K562 (cell line): ENCODE results near the gene NONO. TPM values are rescaled to one million over a fixed set of nuclear protein-coding genes. Genes with fewer than 3 reads are reported as not detected.

Experiments used
- ATAC-seq: fragments of 200-7000 bp; cut with Tn5 transposase; 3 replicates; pipeline ENCODE4 v1.9.1; 2020; ENCODE audit warnings: moderate library complexity
- BruUV-seq: library from RNA; stranded (reverse); fragments of 400-500 nt; replicated peaks from 2 replicates; lab custom pipeline; 2021; lab: Mats Ljungman, UMichigan
- CTCF ChIA-PET: fragments of 300-600 bp; formaldehyde crosslinking; extraction: SDS; loops from one replicate; lab custom pipeline; 2021; ENCODE audit warnings: low intra/inter-chr PET ratio; lab: Yijun Ruan, JAX
- POLR2A ChIA-PET: fragments of 300-600, 350-650 bp; sonication (Branson Sonifier 250); formaldehyde crosslinking; extraction: SDS; loops from one replicate; lab custom pipeline; 2021; ENCODE audit warnings: antibody characterized with exemption, inconsistent platforms; lab: Yijun Ruan, JAX
- DNase-seq, 4 experiments: peaks; one replicate each; pipeline versions ENCODE4 v3.0.0 to v3.0.0-alpha.2; 2011 to 2018; ENCODE audit warnings: low spot score in 3 of 4, mixed read lengths in 3 of 4; ENCODE audit errors: extremely low read depth in 1 of 4
- FAIRE-seq: peaks from 2 replicates; lab custom pipeline; 2011; peaks lifted over from hg19 to GRCh38; lab: Jason Lieb, UNC
- H2AFZ ChIP-seq: 2 replicates; pipeline ENCODE4 v1.6.0; 2011; ENCODE audit warnings: low read depth, low read length, control low read depth, inconsistent platforms
- H3K27ac ChIP-seq: fragments of 200-600 bp; 3 replicates; pipeline ENCODE4 v1.8.0; 2011; ENCODE audit warnings: low read depth, mild to moderate bottlenecking, control low read depth, inconsistent platforms, low read length, moderate library complexity, mixed read lengths; ENCODE audit errors: extremely low read depth
- H3K27me3 ChIP-seq, 2 experiments: fragments of 300-600 bp in 1 of 2; 2 replicates in 1 of 2; 3 replicates in 1 of 2; pipeline versions ENCODE4 v1.6.0 to v1.8.0; 2011; ENCODE audit warnings: inconsistent platforms in 2 of 2, low read length in 2 of 2, mild to moderate bottlenecking in 1 of 2, mixed read lengths in 1 of 2, moderate library complexity in 1 of 2; ENCODE audit not compliant: control insufficient read depth in 2 of 2, insufficient read depth in 2 of 2
- H3K36me3 ChIP-seq: fragments of 300-600 bp; 3 replicates; pipeline ENCODE4 v1.8.0; 2011; ENCODE audit warnings: mild to moderate bottlenecking, low read length, inconsistent platforms; ENCODE audit not compliant: control insufficient read depth, insufficient read depth
- H3K4me1 ChIP-seq, 2 experiments: fragments of 200-600 bp in 1 of 2; replicated peaks in 1 of 2; 2 replicates in 1 of 2; 3 replicates in 1 of 2; pipeline versions ENCODE4 v1.5.1 to v1.8.0; 2011; ENCODE audit warnings: inconsistent platforms in 2 of 2, low read length in 2 of 2, mild to moderate bottlenecking in 1 of 2, mixed read lengths in 1 of 2, moderate library complexity in 1 of 2; ENCODE audit not compliant: control insufficient read depth in 2 of 2, insufficient read depth in 2 of 2
- H3K4me2 ChIP-seq: 2 replicates; pipeline ENCODE4 v1.6.1; 2011; ENCODE audit warnings: low read length, control low read depth, inconsistent platforms, mixed read lengths; ENCODE audit not compliant: insufficient read depth
- H3K4me3 ChIP-seq: fragments of 200-600 bp; sonication (generic), shearing (Covaris generic); 2 replicates; pipeline ENCODE4 v1.5.1; 2016; ENCODE audit warnings: control low read depth, inconsistent platforms
- H3K79me2 ChIP-seq: fragments of 200-600 bp; 3 replicates; pipeline ENCODE4 v1.8.0; 2011; ENCODE audit warnings: low read length, inconsistent platforms; ENCODE audit not compliant: control insufficient read depth, insufficient read depth
- H3K9ac ChIP-seq, 2 experiments: 2 replicates each; pipeline versions ENCODE4 v1.6.0 to v1.6.1; 2011; ENCODE audit warnings: low read depth in 2 of 2, low read length in 2 of 2, control low read depth in 1 of 2, inconsistent platforms in 1 of 2, mild to moderate bottlenecking in 1 of 2, mixed read lengths in 1 of 2; ENCODE audit not compliant: insufficient read depth in 1 of 2
- H3K9me1 ChIP-seq: one replicate; pipeline ENCODE4 v1.6.0; 2011; ENCODE audit warnings: inconsistent platforms, mild to moderate bottlenecking, low read length, moderate library complexity; ENCODE audit not compliant: control insufficient read depth, insufficient read depth
- H3K9me3 ChIP-seq: replicated peaks from 2 replicates; pipeline ENCODE4 v1.5.1; 2011; ENCODE audit warnings: low read depth, low read length, inconsistent platforms; ENCODE audit not compliant: control insufficient read depth, insufficient read depth
- H4K20me1 ChIP-seq: replicated peaks from 2 replicates; pipeline ENCODE4 v1.6.1; 2011; ENCODE audit warnings: low read length, inconsistent platforms, mixed read lengths; ENCODE audit not compliant: control insufficient read depth, insufficient read depth
- ATF3 ChIP-seq, 2 experiments: fragments of 450-650 bp in 1 of 2; sonication (generic) in 1 of 2; formaldehyde crosslinking in 1 of 2; IDR thresholded peaks in 1 of 2; conservative IDR thresholded peaks in 1 of 2; 2 replicates each; pipeline versions ENCODE4 v1.6.1 to v1.8.1; 2016 to 2023; ENCODE audit warnings: mild to moderate bottlenecking in 2 of 2, moderate library complexity in 2 of 2, inconsistent platforms in 1 of 2, missing genetic modification reagents in 1 of 2
- CAMTA2 ChIP-seq: fragments of 250-450 bp; sonication (Bioruptor Pico); conservative IDR thresholded peaks from 2 replicates; pipeline ENCODE4 v1.5.1; 2022
- CEBPG ChIP-seq, 3 experiments: fragments of 200-800 bp in 1 of 3; sonication (Bioruptor generic) in 1 of 3; sonication (generic) in 1 of 3; formaldehyde crosslinking in 1 of 3; IDR thresholded peaks in 2 of 3; conservative IDR thresholded peaks in 1 of 3; 2 replicates each; pipeline versions ENCODE4 v1.6.1 to v1.8.0; 2016 to 2022; ENCODE audit warnings: missing compliant biosample characterization in 2 of 3, missing genetic modification characterization in 2 of 3, mild to moderate bottlenecking in 1 of 3, missing genetic modification reagents in 1 of 3
- CXXC5 ChIP-seq: fragments of 250-450 bp; sonication (Bioruptor Pico); IDR thresholded peaks from 2 replicates; pipeline ENCODE4 v1.8.0; 2022; ENCODE audit warnings: inconsistent platforms, mild to moderate bottlenecking, moderate library complexity
- DMBX1 ChIP-seq: fragments of 250-450 bp; sonication (Bioruptor Pico); IDR thresholded peaks from 2 replicates; pipeline ENCODE4 v1.8.0; 2022; ENCODE audit warnings: inconsistent platforms, mild to moderate bottlenecking, moderate library complexity, borderline replicate concordance
- ESRRA ChIP-seq: fragments of 450-650 bp; IDR thresholded peaks from 2 replicates; pipeline ENCODE4 v1.6.1; 2014; ENCODE audit warnings: low read depth, mild to moderate bottlenecking, moderate library complexity, borderline replicate concordance
- ETS2 ChIP-seq: IDR thresholded peaks from 2 replicates; pipeline ENCODE4 v1.6.1; 2016; ENCODE audit warnings: borderline replicate concordance, missing genetic modification characterization, mild to moderate bottlenecking, moderate library complexity, missing compliant biosample characterization; ENCODE audit not compliant: poor library complexity, severe bottlenecking
- HDAC8 ChIP-seq: fragments of 450-650 bp; IDR thresholded peaks from 2 replicates; pipeline ENCODE4 v1.6.1; 2016; ENCODE audit warnings: mild to moderate bottlenecking, missing genetic modification characterization, moderate library complexity, missing compliant biosample characterization
- NR2C1 ChIP-seq, 2 experiments: fragments of 450-650 bp; IDR thresholded peaks; 2 replicates each; pipeline ENCODE4 v1.6.1; 2017; ENCODE audit warnings: mild to moderate bottlenecking in 2 of 2, antibody characterized with exemption in 1 of 2, inconsistent platforms in 1 of 2, missing compliant biosample characterization in 1 of 2, missing genetic modification characterization in 1 of 2
- NR2C2 ChIP-seq, 2 experiments: fragments of 200-800 bp in 1 of 2; sonication (Bioruptor generic) in 1 of 2; sonication (generic) in 1 of 2; formaldehyde crosslinking in 1 of 2; IDR thresholded peaks; 2 replicates each; pipeline versions ENCODE4 v1.6.1 to v1.8.0; 2016 to 2022; ENCODE audit warnings: mild to moderate bottlenecking in 1 of 2, missing compliant biosample characterization in 1 of 2, missing genetic modification characterization in 1 of 2, missing genetic modification reagents in 1 of 2
- SMAD4 ChIP-seq: fragments of 250-450 bp; sonication (Bioruptor Pico); conservative IDR thresholded peaks from 2 replicates; pipeline ENCODE4 v1.8.0; 2021; ENCODE audit warnings: inconsistent platforms, mild to moderate bottlenecking, moderate library complexity
- ZNF175 ChIP-seq: fragments of 200-800 bp; sonication (Bioruptor generic); IDR thresholded peaks from 2 replicates; pipeline ENCODE4 v1.6.1; 2016; ENCODE audit warnings: low read depth, mild to moderate bottlenecking, missing genetic modification characterization, missing compliant biosample characterization
- ZNF507 ChIP-seq: conservative IDR thresholded peaks from 2 replicates; pipeline ENCODE4 v1.6.1; 2017; ENCODE audit warnings: missing genetic modification characterization, missing compliant biosample characterization
- ZNF589 ChIP-seq: fragments of 200-800 bp; sonication (Bioruptor generic); IDR thresholded peaks from 2 replicates; pipeline ENCODE4 v1.6.1; 2016; ENCODE audit warnings: low read depth, missing genetic modification characterization, missing compliant biosample characterization
- whole genome bisulfite sequencing: fragments of 100-300 bp; shearing (Covaris generic); methylation state at CpG from one replicate; pipeline ENCODE4 v1.1.6; 2016; ENCODE audit warnings: low coverage, mixed read lengths; ENCODE audit not compliant: insufficient coverage; ENCODE audit errors: missing lambda C conversion rate; 5-methylcytosine and 5-hydroxymethylcytosine counted together
- in situ Hi-C: fragments of 300-500 bp; cut with MboI; formaldehyde crosslinking; loops from 4 replicates; pipeline ENCODE4 v1.15.0; 2018; ENCODE audit warnings: inconsistent platforms, mixed read lengths
- intact Hi-C: fragments of 100-400 bp; cut with micrococcal nuclease; formaldehyde crosslinking; loops from 2 replicates; pipeline ENCODE4 v1.14.2; 2022
- polyA plus RNA-seq, 8 experiments: library from polyadenylated mRNA; depleted of rRNA in 4 of 8; stranded (reverse) in 5 of 8; unstranded in 3 of 8; fragments of >200 nt; fragmentation: Nextera tagmentation in 2 of 8; fragmentation: Illumina TruSeq in 1 of 8; extraction: Ambion mirVana in 2 of 8; extraction: Trizol in 1 of 8; gene quantifications; 2 replicates each; pipeline versions ENCODE4 v1.2.1 to v1.2.3, GENCODE V29; 2011 to 2014; ENCODE audit warnings: inconsistent platforms in 1 of 8, missing spikeins in 1 of 8
- total RNA-seq, 7 experiments: library from RNA; depleted of rRNA in 6 of 7; stranded (reverse); fragments of >200 nt in 6 of 7; fragmentation: Illumina TruSeq in 2 of 7; extraction: Trizol in 2 of 7; gene quantifications; 2 replicates each; pipeline versions ENCODE4 v1.2.1 to v1.2.3, GENCODE V29; 2011 to 2021; ENCODE audit warnings: low replicate concordance in 1 of 7

Gene NONO
- total and polyA plus RNA-seq, 9 of the 15 experiments (the other 6 are each of a cell fraction or from before 2014, with no cell fraction given): 333 to 651 (median 451) TPM

DNA sequence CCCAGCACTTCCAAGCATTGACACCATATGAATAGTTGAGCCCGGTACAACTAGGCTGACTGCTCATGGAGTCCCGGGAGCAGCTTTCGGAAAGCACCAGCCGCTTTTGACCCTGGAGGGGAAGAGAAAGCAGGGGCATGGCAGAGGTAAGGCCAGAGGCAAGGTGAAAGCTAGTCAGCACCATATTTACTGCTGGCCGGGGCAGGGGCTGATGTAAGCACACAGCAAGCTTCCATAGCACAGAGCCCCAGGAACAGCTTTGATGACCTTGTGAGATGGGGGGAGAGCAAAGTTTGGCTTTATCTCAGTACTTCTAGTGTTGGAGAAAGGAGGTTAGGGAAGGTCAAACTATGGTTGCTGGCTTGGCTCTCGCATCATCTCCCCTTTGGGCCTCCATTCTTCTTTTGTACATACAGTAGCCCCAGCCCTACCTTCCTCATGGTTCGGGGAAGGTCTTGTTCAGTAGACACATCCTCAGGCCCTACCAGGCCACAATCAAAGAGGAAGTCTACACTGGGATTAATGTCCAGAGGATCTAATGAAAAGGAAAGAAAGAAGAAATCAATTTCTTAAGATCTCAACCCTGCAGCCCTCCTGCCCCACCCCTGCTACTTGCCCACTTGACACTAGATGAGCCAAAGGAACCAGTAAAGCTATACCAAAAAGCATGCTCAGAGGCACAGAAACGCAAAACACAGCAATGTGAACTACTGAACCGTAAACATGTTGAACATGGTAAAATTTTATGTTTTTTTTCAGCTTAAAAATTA, 38.9 kb upstream of the NONO start:
- no peaks in the 10 kb centered on the region for H3K27me3 ChIP-seq
- DNase-seq: no peak
- no peak overlapping the region for H2AFZ ChIP-seq
- H3K27ac ChIP-seq: no peak overlapping the region; the same call in 2 of the 3 replicates
- FAIRE-seq: no peak
- intact Hi-C loops: no loop called here
- WGBS: 74% methylated on average over 6 of the region's 9 CpGs
- H3K4me3 ChIP-seq: no peak overlapping the region
- H3K36me3 ChIP-seq: peaks cover 96% of the 10 kb centered on the region; the same call in 2 of the 3 replicates
- CTCF ChIA-PET: no interaction called here
- no peaks in the 10 kb centered on the region for H3K9me3 ChIP-seq
- no peaks in the 10 kb centered on the region for H4K20me1 ChIP-seq
- BruUV-seq: no TSS peak
- POLR2A ChIA-PET: interaction anchor here (0.6 kb wide), 2 partner anchors 43 to 78 kb away, joined by 3 read pairs; no protein-coding TSS in a partner anchor
- no peak overlapping the region; a peak in 1 of 4 replicates for H3K9ac ChIP-seq
- no peaks in the 10 kb centered on the region for H3K79me2 ChIP-seq
- peaks cover 2% of the 10 kb centered on the region for H3K9me1 ChIP-seq
- H3K4me1 ChIP-seq: peaks cover 0 to 2% of the 10 kb centered on the region in 2 experiments; a peak in 2 of 5 replicates
- in situ Hi-C loops: no loop called here
- no peak overlapping the region for H3K4me2 ChIP-seq
- peak; percentile 79 for ATAC-seq
- TF ChIP-seq ESRRA: peak; percentile 88
- TF ChIP-seq CEBPG (CRISPR knock-in tag; IDR thresholded peaks at IDR 0.05): peak; percentile 75
- TF ChIP-seq CEBPG (tag; conservative IDR thresholded peaks at IDR 0.05 in 1 of 2, IDR thresholded peaks at IDR 0.05 in 1 of 2): peak in 1 of 2 experiments; percentile 75; a peak in 2 of 4 replicates
- no peak for TF ChIP-seq ZNF507 (tag)
- TF ChIP-seq ZNF589 (CRISPR knock-in tag): peak; percentile 51
- peak; percentile 74 for TF ChIP-seq SMAD4 (CRISPR knock-in tag)
- TF ChIP-seq CXXC5 (CRISPR knock-in tag): peak; percentile 34; the same call in 1 of the 2 replicates
- peak; percentile 22; the same call in 1 of the 2 replicates for TF ChIP-seq ATF3 (IDR thresholded peaks at IDR 0.05)
- no peak for TF ChIP-seq ATF3 (CRISPR knock-in tag; conservative IDR thresholded peaks at IDR 0.05)
- no peak for TF ChIP-seq NR2C2 (CRISPR knock-in tag; IDR thresholded peaks at IDR 0.05)
- TF ChIP-seq NR2C2 (tag; IDR thresholded peaks at IDR 0.05): peak; percentile 51; the same call in 1 of the 2 replicates
- no peak for TF ChIP-seq NR2C1 (IDR thresholded peaks at IDR 0.05)
- peak; percentile 61; the same call in 1 of the 2 replicates for TF ChIP-seq NR2C1 (tag; IDR thresholded peaks at IDR 0.05)
- no peak for TF ChIP-seq ETS2 (tag)
- TF ChIP-seq DMBX1 (CRISPR knock-in tag): peak; percentile 79; the same call in 1 of the 2 replicates
- TF ChIP-seq CAMTA2 (CRISPR knock-in tag): no peak
- TF ChIP-seq HDAC8 (tag): 0 out of 2 replicates have a peak, but pooled peaks have one; percentile 51
- TF ChIP-seq ZNF175 (CRISPR knock-in tag): peak; percentile 78; the same call in 1 of the 2 replicates
